Natural killer cell (primary cell): ENCODE measurements around the gene NINJ1. TPM values are rescaled to one million over a fixed set of nuclear protein-coding genes. Genes with fewer than 3 reads are reported as not detected.
A peak's percentile ranks its signal among the peaks of the same experiment; 100 is the strongest.

Source experiments
- ATAC-seq, 3 donors: fragments of 150-1000 bp in 2 of 3; fragments of 200-7000 bp in 1 of 3; cut with Tn5 transposase; 1 replicate in 1 of 3; 2 replicates in 2 of 3; pipeline ENCODE4 v1.10.0; 2021; ENCODE audit warnings: mild to moderate bottlenecking in 2 of 3, moderate library complexity in 2 of 3
- DNase-seq, 2 donors: peaks; one replicate each; pipeline versions ENCODE4 v3.0.0 to v3.0.0-alpha.2; 2013 to 2021; ENCODE audit warnings: mixed read lengths in 1 of 2
- H3K27ac ChIP-seq: one replicate; pipeline ENCODE4 v1.5.1; 2013; ENCODE audit warnings: mild to moderate bottlenecking, low read length
- H3K27me3 ChIP-seq: one replicate; pipeline ENCODE4 v1.6.1; 2013; ENCODE audit warnings: low read length; ENCODE audit not compliant: control insufficient read depth, insufficient read depth
- H3K36me3 ChIP-seq: one replicate; pipeline ENCODE4 v1.6.1; 2013; ENCODE audit warnings: low read length; ENCODE audit not compliant: control insufficient read depth, insufficient read depth
- H3K4me1 ChIP-seq: one replicate; pipeline ENCODE4 v1.6.1; 2013; ENCODE audit warnings: low read length; ENCODE audit not compliant: control insufficient read depth, insufficient read depth
- H3K4me3 ChIP-seq: one replicate; pipeline ENCODE4 v1.5.1; 2013; ENCODE audit warnings: low read length
- H3K9me3 ChIP-seq: one replicate; pipeline ENCODE4 v1.6.1; 2013; ENCODE audit warnings: low read length; ENCODE audit not compliant: control insufficient read depth, insufficient read depth
- H3K27ac Mint-ChIP-seq, 2 donors: one replicate each; pipeline ENCODE4 v1.8.0; 2022; ENCODE audit warnings: mild to moderate bottlenecking in 2 of 2, mixed read lengths in 2 of 2, moderate library complexity in 1 of 2
- H3K27me3 Mint-ChIP-seq, 2 donors: one replicate each; pipeline ENCODE4 v1.8.0; 2022; ENCODE audit warnings: low read depth in 2 of 2, mixed read lengths in 2 of 2
- H3K36me3 Mint-ChIP-seq: one replicate; pipeline ENCODE4 v1.8.0; 2022; ENCODE audit warnings: mixed read lengths
- H3K4me1 Mint-ChIP-seq, 2 donors: one replicate each; pipeline ENCODE4 v1.8.0; 2022; ENCODE audit warnings: mixed read lengths in 2 of 2
- H3K4me3 Mint-ChIP-seq: one replicate; pipeline ENCODE4 v1.8.0; 2022; ENCODE audit warnings: mild to moderate bottlenecking, moderate library complexity, mixed read lengths
- H3K9me3 Mint-ChIP-seq, 2 donors: one replicate each; pipeline ENCODE4 v1.8.0; 2022; ENCODE audit warnings: mixed read lengths in 2 of 2
- WGBS: methylation state at CpG from one replicate; pipeline ENCODE4 v1.1.7; 2013; ENCODE audit warnings: missing lambda C conversion rate; ENCODE audit not compliant: insufficient coverage; 5-methylcytosine and 5-hydroxymethylcytosine counted together
- intact Hi-C: fragments of 100-400 bp; cut with micrococcal nuclease; formaldehyde crosslinking; loops from one replicate; pipeline ENCODE4 v1.14.2; 2022
- total RNA-seq, 4 donors: library from RNA; stranded (reverse); fragments of 120-200 nt in 1 of 4; gene quantifications; one replicate each; pipeline versions ENCODE4 v1.2.3 to v1.2.4, GENCODE V29; 2013 to 2022
- TF ChIP-seq, protein P1 (sequence below): fragments of 200-600 bp; IDR thresholded peaks from one replicate; pipeline ENCODE4 v1.8.0; 2022; ENCODE audit warnings: antibody characterized with exemption

Gene NINJ1
- total RNA-seq, 3 donors from 2014 or later (not counting 1 experiment from before 2014, with no cell fraction given), result 87.3 to 121 (median 93.8) TPM

DNA sequence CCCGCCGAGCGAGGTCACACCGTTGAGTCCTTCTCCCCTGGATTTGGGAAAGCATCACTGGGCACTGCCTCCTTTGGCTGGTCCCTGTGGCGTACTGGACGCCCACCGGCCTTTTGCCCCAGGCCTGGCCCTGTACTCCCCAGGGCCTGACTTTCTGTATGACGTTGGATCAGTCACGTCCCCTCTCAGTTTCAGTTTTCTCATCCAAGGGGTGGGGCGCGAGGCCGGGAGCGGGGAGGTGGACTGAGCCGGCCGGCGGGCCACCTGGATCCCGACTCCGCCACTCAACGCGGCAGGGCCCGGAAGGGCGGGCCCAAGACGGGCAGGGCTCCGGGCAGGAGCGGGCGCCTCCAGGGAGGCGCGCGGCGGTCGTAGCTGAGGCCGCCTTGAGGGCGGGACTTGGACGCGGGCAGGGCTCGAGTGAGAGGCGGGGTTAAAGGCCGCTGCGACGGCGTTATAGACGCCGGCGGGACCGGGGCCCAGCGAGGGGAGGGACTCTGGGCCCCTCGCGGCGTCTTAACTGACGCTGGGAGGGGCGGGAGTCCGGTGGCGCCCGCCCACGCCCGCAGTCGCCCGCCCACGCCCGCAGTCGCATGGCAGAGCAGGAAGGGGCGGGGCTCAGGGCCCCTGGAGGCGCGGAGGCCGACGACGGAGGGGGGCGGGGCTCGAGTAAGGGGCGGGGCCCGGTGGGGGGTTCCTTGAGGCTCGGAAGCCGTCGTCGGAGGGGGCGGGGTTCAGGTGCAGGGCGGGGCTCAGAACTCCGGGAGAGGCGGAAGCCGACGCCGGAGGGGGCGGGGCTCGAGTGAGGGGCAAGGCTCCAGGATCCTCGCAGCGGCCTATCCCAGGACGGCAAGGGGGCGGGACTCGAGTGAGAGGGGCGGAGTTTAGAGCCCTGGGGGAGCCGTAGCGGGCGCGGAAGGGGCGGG is 38.6 kb downstream of the NINJ1 start:
- Mint-ChIP-seq H3K9me3 (no peaks in the 10 kb centered on the region), H3K4me1 (peaks cover 28 to 51% of the 10 kb centered on the region in 2 donors), H3K36me3 (no peaks in the 10 kb centered on the region), H3K27ac (peak overlapping the region; percentile 91 to 92), H3K27me3 (no peaks in the 10 kb centered on the region), H3K4me3 (peak overlapping the region; percentile 85)
- Histone ChIP-seq H3K9me3 (no peaks in the 10 kb centered on the region), H3K27ac (peak overlapping the region; percentile 98), H3K4me1 (peaks cover 73% of the 10 kb centered on the region), H3K36me3 (no peaks in the 10 kb centered on the region), H3K27me3 (no peaks in the 10 kb centered on the region), H3K4me3 (peak overlapping the region; percentile 63)
- TF ChIP-seq, protein P1, sequence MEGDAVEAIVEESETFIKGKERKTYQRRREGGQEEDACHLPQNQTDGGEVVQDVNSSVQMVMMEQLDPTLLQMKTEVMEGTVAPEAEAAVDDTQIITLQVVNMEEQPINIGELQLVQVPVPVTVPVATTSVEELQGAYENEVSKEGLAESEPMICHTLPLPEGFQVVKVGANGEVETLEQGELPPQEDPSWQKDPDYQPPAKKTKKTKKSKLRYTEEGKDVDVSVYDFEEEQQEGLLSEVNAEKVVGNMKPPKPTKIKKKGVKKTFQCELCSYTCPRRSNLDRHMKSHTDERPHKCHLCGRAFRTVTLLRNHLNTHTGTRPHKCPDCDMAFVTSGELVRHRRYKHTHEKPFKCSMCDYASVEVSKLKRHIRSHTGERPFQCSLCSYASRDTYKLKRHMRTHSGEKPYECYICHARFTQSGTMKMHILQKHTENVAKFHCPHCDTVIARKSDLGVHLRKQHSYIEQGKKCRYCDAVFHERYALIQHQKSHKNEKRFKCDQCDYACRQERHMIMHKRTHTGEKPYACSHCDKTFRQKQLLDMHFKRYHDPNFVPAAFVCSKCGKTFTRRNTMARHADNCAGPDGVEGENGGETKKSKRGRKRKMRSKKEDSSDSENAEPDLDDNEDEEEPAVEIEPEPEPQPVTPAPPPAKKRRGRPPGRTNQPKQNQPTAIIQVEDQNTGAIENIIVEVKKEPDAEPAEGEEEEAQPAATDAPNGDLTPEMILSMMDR, result no peak
- intact Hi-C loops, result loop anchor here (1.0 to 5.0 kb wide), 5 partner anchors 31 to 471 kb away; partner anchors contain the start of genes FAM120A, FAM120AOS and NINJ1
- peak; percentile 82 to 93 (median 84) for ATAC-seq
- peak; percentile 100 for DNase-seq
- WGBS, result 5% methylated on average over 92 of the region's 95 CpGs

DNA sequence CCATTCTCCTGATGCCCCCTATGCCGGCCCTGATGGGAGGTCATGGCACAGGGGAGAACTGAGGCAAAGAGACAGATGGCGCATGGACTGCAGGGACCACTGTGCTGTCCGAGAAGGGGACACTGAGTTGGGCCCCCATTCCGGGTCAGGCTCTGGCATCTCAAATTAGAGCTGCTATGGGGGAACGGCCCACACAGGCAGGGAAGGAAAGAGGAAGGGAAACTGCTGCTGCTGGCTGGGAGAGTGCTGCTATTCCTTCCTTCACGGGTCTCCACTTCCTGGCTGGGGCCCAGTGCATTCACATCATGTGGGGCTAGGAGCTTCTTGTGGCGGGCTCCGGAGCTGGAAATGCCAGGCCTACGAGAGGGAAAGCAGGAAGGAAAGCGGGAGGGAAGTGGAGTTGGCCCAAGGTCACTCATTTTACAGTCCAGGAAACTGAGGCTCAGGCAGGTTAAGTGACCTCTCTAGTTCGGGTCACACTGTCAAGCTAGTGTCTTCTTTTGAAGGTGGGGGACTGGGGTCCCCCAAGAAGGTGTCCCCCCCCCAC is 39.3 kb downstream of the NINJ1 start:
- Mint-ChIP-seq H3K27me3 (no peaks in the 10 kb centered on the region), H3K36me3 (no peaks in the 10 kb centered on the region), H3K9me3 (no peaks in the 10 kb centered on the region), H3K4me3 (peak overlapping the region; percentile 90), H3K4me1 (peaks cover 26 to 51% of the 10 kb centered on the region in 2 donors), H3K27ac (peak overlapping the region; percentile 91 to 92)
- TF ChIP-seq, protein P1, result no peak
- DNase-seq, result peak in 1 of 2 donors; percentile 54
- no peaks in the 10 kb centered on the region for H3K27me3 ChIP-seq
- H3K27ac ChIP-seq, result peak overlapping the region; percentile 98
- H3K36me3 ChIP-seq, result no peaks in the 10 kb centered on the region
- WGBS, result 53% methylated on average over 11 of the region's 11 CpGs
- peak overlapping the region; percentile 63 for H3K4me3 ChIP-seq
- no peaks in the 10 kb centered on the region for H3K9me3 ChIP-seq
- ATAC-seq, result no peak
- peaks cover 65% of the 10 kb centered on the region for H3K4me1 ChIP-seq
- intact Hi-C loops, result loop anchor here (1.0 to 5.0 kb wide), 4 partner anchors 30 to 358 kb away; partner anchors contain the start of genes FAM120A, FAM120AOS and NINJ1

DNA sequence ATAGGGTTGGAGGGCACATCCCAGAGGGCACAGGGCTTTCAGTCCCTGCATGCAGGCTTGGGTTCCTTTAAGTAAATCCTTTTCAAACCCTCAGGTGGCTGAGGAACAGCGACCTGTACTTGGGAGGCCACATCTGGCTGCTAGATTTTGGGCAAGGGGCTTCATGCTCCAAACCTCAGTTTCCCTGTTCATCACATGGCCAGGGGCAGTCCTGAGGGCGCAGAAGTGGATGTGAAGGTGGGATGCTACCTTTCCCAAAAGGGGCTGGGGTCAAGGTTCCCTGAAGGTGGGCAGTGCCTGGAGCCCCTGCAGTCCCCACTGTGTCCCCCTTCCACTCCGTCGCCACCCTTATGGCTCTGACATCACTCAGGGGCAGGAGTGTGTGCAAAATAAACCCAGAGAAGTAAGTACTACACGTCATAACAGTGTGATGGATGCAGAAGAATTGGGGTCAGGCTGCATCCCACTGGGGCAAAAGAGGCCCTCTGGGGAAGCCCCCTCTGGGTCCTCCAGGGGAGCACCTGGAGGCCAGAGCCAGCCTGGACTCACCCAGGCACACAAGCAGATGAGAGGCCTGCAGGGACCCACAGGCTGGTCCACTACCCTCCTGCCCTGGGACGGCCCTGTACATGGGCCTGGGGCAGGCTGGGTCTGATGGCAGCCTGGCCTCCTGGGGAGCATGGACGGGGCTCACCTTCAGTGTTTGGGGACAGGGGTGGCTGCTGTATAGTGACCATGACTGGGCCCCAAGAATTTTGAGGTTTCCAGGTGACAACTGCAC is 40.0 kb downstream of the NINJ1 start:
- H3K36me3 Mint-ChIP-seq, result no peaks in the 10 kb centered on the region
- Histone ChIP-seq H3K27ac (peak overlapping the region; percentile 98), H3K4me3 (no peak overlapping the region), H3K27me3 (no peaks in the 10 kb centered on the region), H3K9me3 (no peaks in the 10 kb centered on the region), H3K36me3 (no peaks in the 10 kb centered on the region), H3K4me1 (peaks cover 59% of the 10 kb centered on the region)
- peaks cover 26 to 47% of the 10 kb centered on the region in 2 donors for H3K4me1 Mint-ChIP-seq
- DNase-seq, result peak in 1 of 2 donors; percentile 23
- H3K4me3 Mint-ChIP-seq, result peak overlapping the region; percentile 90
- H3K27me3 Mint-ChIP-seq, result no peaks in the 10 kb centered on the region
- intact Hi-C loops, result loop anchor here (2.0 kb wide), 1 partner anchor 125 kb away; no protein-coding TSS in a partner anchor
- 69% methylated on average over 7 of the region's 7 CpGs for WGBS
- no peaks in the 10 kb centered on the region for H3K9me3 Mint-ChIP-seq
- TF ChIP-seq, protein P1, result no peak
- no peak for ATAC-seq
- peak overlapping the region; percentile 91 to 92 for H3K27ac Mint-ChIP-seq
